ENCODE data around the gene ELMO3.
A peak's percentile ranks its signal among the peaks of the same experiment; 100 is the strongest.

ELMO3 gene

GRCh38 chr16:67199011-67199807 lies at the start of gene ELMO3:
ELMO3 (plus strand) TSS chr16:67199131; CDS start chr16:67199327, 196 bp downstream.
- no peak for DNase-seq (ENCODE audit: low spot score)

- DNase-seq (ENCODE audit: low spot score): no peak
Observed at GRCh38 chr16:67149276-67150046, 49.5 kb upstream of the ELMO3 start.

- no peak for DNase-seq (ENCODE audit: low spot score)
Observed at GRCh38 chr16:67150047-67150832, 48.7 kb upstream of the ELMO3 start.

DNA sequence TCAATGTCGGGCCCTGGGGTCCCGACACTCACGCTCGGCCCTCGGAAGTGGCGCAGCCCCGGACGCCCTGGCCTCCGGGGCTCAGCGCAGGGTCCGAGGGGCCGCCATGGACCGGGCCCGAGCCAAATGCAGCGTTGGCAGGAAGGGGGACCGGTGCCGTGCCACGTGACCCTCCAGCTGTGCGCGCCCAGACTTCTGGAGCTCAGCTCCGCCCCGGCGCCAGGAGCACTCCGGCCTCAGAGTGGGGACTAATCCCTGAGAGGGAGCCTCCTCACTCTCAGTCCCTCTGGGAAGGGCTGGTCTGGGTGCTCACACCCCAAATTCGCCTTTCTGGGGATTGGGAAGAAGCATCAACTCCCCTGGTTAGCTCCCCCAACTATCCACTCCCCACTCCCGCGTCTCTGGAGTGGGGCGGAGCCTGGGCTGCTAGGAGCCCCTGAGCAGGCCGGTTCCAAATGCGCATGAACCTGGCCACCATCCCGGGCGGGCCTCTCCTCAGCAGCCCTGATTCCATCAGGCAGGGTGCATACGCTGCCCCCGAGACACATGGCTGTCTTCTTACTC lies 48.0 kb upstream of the ELMO3 start, which contains the start of gene B3GNT9:
B3GNT9 (minus strand) TSS at position 166 of the 564 bp plus-strand sequence. CDS start 513 bp downstream, outside the sequence.
- DNase-seq (ENCODE audit: low spot score): no peak

GRCh38 chr16:67151431-67152097 lies 47.4 kb upstream of the ELMO3 start:
- no peak for DNase-seq (ENCODE audit: low spot score)

GRCh38 chr16:67154578-67155294 lies 44.2 kb upstream of the ELMO3 start:
- DNase-seq (ENCODE audit: low spot score): no peak

DNA sequence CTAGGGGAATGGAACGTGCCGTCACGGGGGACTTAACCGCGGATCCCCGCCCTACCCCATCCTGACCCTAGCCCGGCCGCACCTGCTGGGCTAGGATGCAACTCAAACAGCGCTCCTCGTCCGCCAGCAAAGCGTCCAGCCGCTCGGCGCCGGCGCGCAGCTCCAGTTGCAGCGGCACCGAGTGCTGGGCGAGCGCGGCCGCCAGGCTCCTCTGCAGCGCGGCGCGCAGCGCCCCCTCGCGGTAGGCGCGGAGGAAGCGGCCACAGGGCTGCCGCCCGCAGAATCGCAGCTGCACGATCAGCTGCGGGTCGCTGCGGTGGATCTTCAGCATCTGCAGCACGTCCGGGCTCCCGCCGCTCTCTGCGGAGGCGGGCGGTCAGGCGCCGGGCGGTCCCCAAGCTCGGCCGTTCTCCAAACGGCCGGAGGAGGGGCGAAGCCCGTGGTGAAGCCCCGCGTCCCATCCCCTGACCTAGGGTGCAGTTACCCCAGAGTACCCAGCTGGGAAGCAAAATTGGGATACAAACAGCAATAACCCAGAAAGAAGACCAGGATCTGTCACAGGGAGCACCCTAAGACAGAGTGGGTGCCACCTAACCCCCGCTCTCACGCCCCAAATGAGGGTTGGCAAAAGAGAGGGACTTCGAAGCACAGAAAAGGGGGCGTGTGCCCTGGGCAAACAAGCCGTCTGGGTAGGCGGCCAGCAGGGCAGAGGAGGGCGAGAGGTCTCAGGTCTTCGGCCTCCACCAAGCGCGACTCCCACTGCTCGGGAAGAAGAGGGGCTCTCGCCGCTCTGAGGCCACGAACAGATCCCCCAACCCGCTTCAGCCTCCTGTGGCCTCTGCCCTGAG lies 43.4 kb upstream of the ELMO3 start:
- peak; percentile 95 for DNase-seq (ENCODE audit: low spot score)

- no peak for DNase-seq (ENCODE audit: low spot score)
Observed at GRCh38 chr16:67156143-67156844, 42.6 kb upstream of the ELMO3 start.

DNA sequence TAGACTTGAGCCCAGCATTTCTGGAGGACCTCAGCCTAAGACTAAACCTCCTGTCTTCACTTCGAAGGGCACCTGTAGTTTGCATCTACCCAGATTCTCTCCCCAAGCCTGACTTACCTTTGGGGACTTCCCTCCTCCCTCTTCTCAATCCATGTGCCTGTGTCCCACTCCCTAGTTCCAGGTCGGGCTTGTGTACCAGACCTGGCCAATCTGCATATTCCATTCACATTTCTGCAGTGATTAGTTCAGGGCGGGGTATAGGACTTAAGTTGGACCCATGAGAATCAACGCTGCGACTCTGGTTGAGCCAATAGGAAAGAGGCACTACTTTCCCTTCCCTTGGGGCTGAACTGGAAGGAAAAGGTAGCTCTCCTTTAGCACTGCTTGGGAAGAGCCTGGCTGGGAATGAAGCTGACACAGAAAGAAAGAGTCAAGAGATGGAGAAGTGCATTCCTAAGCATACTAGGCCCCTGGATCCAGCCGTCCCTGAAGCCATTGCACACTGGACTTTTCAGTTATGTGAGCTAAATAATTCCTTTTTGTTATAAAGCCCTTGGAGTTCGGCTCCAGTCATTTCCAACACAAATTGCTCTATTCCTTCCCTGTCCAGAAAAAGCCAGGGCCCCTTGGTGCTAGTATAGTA lies 41.7 kb upstream of the ELMO3 start:
- no peak for DNase-seq (ENCODE audit: low spot score)

DNA sequence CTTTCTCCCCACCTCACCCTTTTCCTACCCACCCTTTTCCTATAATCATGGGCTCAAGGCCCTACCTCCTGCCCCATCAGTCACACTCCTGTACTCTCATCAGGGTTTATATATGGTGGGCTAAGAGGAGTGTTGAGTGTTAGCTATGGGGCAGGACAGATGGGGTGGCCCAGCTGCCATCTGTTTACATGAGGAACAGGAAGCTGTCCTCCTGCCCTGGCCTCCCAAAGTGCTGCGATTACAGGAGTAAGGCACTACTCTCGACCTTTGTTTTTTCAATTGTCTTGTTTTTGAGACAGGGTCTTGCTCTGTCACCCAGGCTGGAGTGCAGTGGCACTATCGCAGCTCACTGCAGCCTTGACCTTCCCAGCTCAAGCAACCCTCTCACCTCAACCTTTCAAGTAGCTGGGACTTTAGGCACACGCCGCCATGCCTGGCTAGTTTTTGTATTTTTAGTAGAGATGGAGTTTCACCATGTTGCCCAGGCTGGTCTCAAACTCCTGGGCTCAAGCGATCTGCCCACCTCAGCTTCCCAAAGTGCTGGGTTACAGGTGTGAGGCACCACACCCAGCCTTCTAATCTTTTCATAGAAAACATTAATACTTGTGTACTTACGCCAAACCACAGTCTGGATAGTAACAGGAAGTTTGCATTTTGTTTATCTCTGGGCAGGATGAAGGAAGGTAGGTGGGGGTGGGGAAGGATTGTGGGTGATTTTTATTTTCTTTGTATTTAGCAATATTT lies 40.9 kb upstream of the ELMO3 start:
- no peak for DNase-seq (ENCODE audit: low spot score)

GRCh38 chr16:67158637-67159600 lies 40.0 kb upstream of the ELMO3 start:
- DNase-seq (ENCODE audit: low spot score): peak; percentile 59

DNA sequence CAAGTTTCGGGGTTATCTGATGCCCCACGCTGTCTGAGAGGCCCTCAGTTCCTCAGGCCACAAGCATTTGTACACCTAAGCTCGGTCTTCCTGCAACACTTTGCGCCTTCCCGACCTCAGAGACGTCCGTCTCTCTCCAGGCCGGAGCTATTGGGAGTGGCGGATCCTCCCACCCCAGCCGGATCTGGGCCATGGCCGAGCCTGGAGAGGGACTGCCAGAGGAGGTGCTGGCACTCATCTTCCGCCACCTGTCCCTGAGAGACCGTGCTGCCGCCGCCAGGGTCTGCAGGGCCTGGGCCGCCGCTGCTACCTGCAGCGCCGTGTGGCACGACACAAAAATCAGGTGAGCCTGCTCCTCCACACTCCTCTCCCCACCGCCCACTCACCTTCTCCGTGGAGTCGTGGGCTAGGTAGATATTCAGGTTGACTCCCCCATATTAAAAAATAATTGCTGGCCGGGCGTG lies 37.3 kb upstream of the ELMO3 start:
- no peak for DNase-seq (ENCODE audit: low spot score)

GRCh38 chr16:67162506-67163163 lies 36.3 kb upstream of the ELMO3 start:
- DNase-seq (ENCODE audit: low spot score): no peak

DNA sequence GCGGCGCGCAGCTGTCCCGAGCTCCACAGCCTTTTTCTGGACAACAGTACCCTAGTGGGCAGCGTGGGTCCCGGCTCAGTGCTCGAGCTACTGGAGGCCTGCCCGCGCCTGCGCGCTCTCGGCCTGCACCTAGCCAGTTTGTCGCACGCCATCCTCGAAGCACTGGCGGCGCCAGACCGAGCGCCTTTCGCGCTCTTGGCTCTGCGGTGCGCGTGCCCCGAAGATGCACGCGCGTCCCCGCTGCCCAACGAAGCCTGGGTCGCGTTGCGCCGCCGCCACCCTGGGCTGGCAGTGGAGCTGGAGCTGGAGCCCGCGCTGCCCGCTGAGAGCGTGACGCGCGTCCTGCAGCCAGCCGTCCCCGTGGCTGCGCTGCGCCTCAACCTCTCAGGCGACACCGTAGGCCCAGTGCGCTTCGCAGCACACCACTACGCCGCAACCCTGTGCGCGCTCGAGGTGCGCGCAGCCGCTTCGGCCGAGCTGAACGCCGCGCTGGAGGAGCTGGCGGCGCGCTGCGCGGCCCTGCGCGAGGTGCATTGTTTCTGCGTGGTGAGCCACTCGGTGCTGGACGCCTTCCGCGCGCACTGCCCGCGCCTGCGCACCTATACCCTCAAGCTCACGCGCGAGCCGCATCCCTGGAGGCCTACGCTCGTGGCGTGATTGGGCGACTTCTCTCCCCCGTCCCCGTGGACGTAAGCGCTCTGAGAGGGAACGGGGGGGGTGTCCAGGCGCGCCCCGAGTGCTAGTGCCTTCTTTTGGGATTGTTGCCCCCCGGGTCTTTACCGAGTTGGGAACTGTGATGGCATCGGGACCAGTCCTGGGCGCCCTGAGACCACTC lies 35.5 kb upstream of the ELMO3 start:
- DNase-seq (ENCODE audit: low spot score): no peak

GRCh38 chr16:67163999-67164558 lies 34.9 kb upstream of the ELMO3 start:
- DNase-seq (ENCODE audit: low spot score): no peak

Measured in HuH-7.5 (cell line).